Liver (tissue), 9 donors: ENCODE data around the gene CELF2. TPM values are rescaled to one million over a fixed set of nuclear protein-coding genes. Genes with fewer than 3 reads are reported as not detected.

Experiments used
- DNase-seq: peaks from one replicate; pipeline ENCODE4 v3.0.0-alpha.2; 2017; ENCODE audit warnings: low spot score
- H3K27ac ChIP-seq, 2 donors: one replicate each; pipeline ENCODE4 v1.7.0; 2013; ENCODE audit warnings: inconsistent platforms in 2 of 2, low read length in 2 of 2, control low read depth in 1 of 2, low read depth in 1 of 2, mild to moderate bottlenecking in 1 of 2
- H3K27me3 ChIP-seq, 4 donors: one replicate each; pipeline versions ENCODE4 v1.6.1 to v1.7.0; 2013; ENCODE audit warnings: low read length in 3 of 4, inconsistent platforms in 1 of 4, mild to moderate bottlenecking in 1 of 4, moderate library complexity in 1 of 4; ENCODE audit not compliant: control insufficient read depth in 4 of 4, insufficient read depth in 4 of 4
- H3K36me3 ChIP-seq, 4 donors: one replicate each; pipeline versions ENCODE4 v1.6.1 to v1.7.0; 2013; ENCODE audit warnings: low read length in 3 of 4, mild to moderate bottlenecking in 3 of 4, low read depth in 1 of 4, moderate library complexity in 1 of 4; ENCODE audit not compliant: control insufficient read depth in 4 of 4, insufficient read depth in 3 of 4
- H3K4me1 ChIP-seq, 4 donors: one replicate each; pipeline versions ENCODE4 v1.6.1 to v1.7.0; 2013; ENCODE audit warnings: low read length in 3 of 4, mild to moderate bottlenecking in 3 of 4, moderate library complexity in 1 of 4; ENCODE audit not compliant: control insufficient read depth in 4 of 4, insufficient read depth in 4 of 4
- H3K4me3 ChIP-seq, 3 donors: one replicate each; pipeline versions ENCODE4 v1.6.1 to v1.7.0; 2013; ENCODE audit warnings: low read length in 3 of 3, control low read depth in 1 of 3, low read depth in 1 of 3, mild to moderate bottlenecking in 1 of 3
- H3K9ac ChIP-seq, 2 donors: one replicate each; pipeline ENCODE4 v1.7.0; 2013; ENCODE audit warnings: low read length in 2 of 2, mild to moderate bottlenecking in 2 of 2, moderate library complexity in 2 of 2, control low read depth in 1 of 2, low read depth in 1 of 2
- H3K9me3 ChIP-seq, 4 donors: one replicate each; pipeline versions ENCODE4 v1.6.1 to v1.7.0; 2013; ENCODE audit warnings: low read length in 3 of 4; ENCODE audit not compliant: control insufficient read depth in 4 of 4
- CTCF ChIP-seq: fragments of 150-350 bp; IDR thresholded peaks from 2 replicates; pipeline ENCODE4 v1.5.1; 2017; ENCODE audit warnings: improper control_type of control experiment, low read depth, low read length; ENCODE audit not compliant: missing input control
- FOXA1 ChIP-seq: IDR thresholded peaks from 2 replicates; pipeline ENCODE4 v1.6.1; 2016; ENCODE audit warnings: antibody characterized with exemption
- GABPA ChIP-seq, 2 donors: IDR thresholded peaks in 1 of 2; conservative IDR thresholded peaks in 1 of 2; 2 replicates each; pipeline ENCODE4 v1.6.1; 2016; ENCODE audit warnings: antibody characterized with exemption in 2 of 2, mild to moderate bottlenecking in 1 of 2, moderate library complexity in 1 of 2
- HNF4A ChIP-seq, 2 donors: conservative IDR thresholded peaks; 2 replicates each; pipeline ENCODE4 v1.6.1; 2016; ENCODE audit warnings: antibody characterized with exemption in 2 of 2, mild to moderate bottlenecking in 2 of 2
- HNF4G ChIP-seq: IDR thresholded peaks from 2 replicates; pipeline ENCODE4 v1.6.1; 2016; ENCODE audit warnings: antibody characterized with exemption
- JUND ChIP-seq, 2 donors: IDR thresholded peaks; 2 replicates each; pipeline ENCODE4 v1.6.1; 2016; ENCODE audit warnings: antibody characterized with exemption in 2 of 2
- NR2F2 ChIP-seq: IDR thresholded peaks from 2 replicates; pipeline ENCODE4 v1.6.1; 2016; ENCODE audit warnings: antibody characterized with exemption
- RAD21 ChIP-seq, 2 donors: IDR thresholded peaks; 2 replicates each; pipeline ENCODE4 v1.6.1; 2016; ENCODE audit warnings: antibody characterized with exemption in 2 of 2, mild to moderate bottlenecking in 2 of 2
- RXRA ChIP-seq, 2 donors: IDR thresholded peaks; 2 replicates each; pipeline ENCODE4 v1.6.1; 2017 to 2018; ENCODE audit warnings: antibody characterized with exemption in 2 of 2, mild to moderate bottlenecking in 1 of 2
- SP1 ChIP-seq: IDR thresholded peaks from 2 replicates; pipeline ENCODE4 v1.6.1; 2018; ENCODE audit warnings: antibody characterized with exemption, mild to moderate bottlenecking
- TAF1 ChIP-seq: conservative IDR thresholded peaks from 2 replicates; pipeline ENCODE4 v1.6.1; 2016; ENCODE audit warnings: antibody characterized with exemption, mild to moderate bottlenecking
- YY1 ChIP-seq: IDR thresholded peaks from 2 replicates; pipeline ENCODE4 v1.6.1; 2016; ENCODE audit warnings: antibody characterized with exemption, mild to moderate bottlenecking
- ZBTB33 ChIP-seq: IDR thresholded peaks from 2 replicates; pipeline ENCODE4 v1.6.1; 2016; ENCODE audit warnings: antibody characterized with exemption
- WGBS: extraction: QIAGEN DNeasy Blood & Tissue Kit; methylation state at CpG from one replicate; pipeline ENCODE4 v1.1.7; 2013; 5-methylcytosine and 5-hydroxymethylcytosine counted together
- polyA plus RNA-seq, 2 donors: library from polyadenylated mRNA; stranded (reverse) in 1 of 2; unstranded in 1 of 2; fragments of 200-250 nt in 1 of 2; fragments of >200 nt in 1 of 2; fragmentation: Nextera tagmentation in 1 of 2; extraction: Ambion mirVana in 1 of 2; gene quantifications; one replicate each; pipeline versions ENCODE4 v1.2.1 to v1.2.3, GENCODE V29; 2013 to 2015
- total RNA-seq, 2 donors: library from RNA; depleted of rRNA; stranded (reverse); fragments of >200 nt; gene quantifications; one replicate each; pipeline ENCODE4 v1.2.3, GENCODE V29; 2014
- TF ChIP-seq, protein P1 (sequence below): IDR thresholded peaks from 2 replicates; pipeline ENCODE4 v1.6.1; 2016; ENCODE audit warnings: antibody characterized with exemption
- TF ChIP-seq, protein P2 (sequence below): IDR thresholded peaks from 2 replicates; pipeline ENCODE4 v1.6.1; 2016; ENCODE audit warnings: antibody characterized with exemption
- TF ChIP-seq, protein P3 (sequence below): IDR thresholded peaks from 2 replicates; pipeline ENCODE4 v1.6.1; 2016; ENCODE audit warnings: antibody characterized with exemption, mild to moderate bottlenecking
- donor health status: healthy.
- donor health status: healthy.
- donor health status: healthy.
- donor health status: healthy.
- donor health status: healthy.

The CELF2 gene
- total and polyA plus RNA-seq, 4 donors, result 1.4 to 8.5 (median 5.6) TPM

DNA sequence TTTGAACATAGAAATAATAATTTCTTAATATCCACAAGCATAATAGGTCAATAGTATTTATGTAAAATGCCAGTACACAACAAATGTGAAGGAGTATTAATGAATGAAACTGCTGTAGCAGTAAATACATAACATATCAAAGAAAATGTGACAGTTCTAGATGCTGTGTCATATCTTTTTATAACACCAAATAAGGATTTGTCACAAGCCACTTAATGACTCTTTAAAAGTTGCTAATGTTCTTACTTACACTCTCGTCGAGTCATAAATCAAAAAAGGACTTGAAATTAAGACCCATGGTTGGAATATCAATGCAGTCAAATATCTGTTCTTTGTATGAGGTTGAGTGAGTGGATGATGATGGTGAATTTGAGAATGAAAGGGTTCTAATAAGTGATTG, 96.6 kb downstream of the CELF2 start:
- Histone ChIP-seq H3K27me3 (peaks cover 0 to 4% (median 2%) of the 10 kb centered on the region in 4 donors), H3K4me1 (no peaks in the 10 kb centered on the region), H3K36me3 (no peaks in the 10 kb centered on the region), H3K4me3 (no peak overlapping the region), H3K9ac (no peak overlapping the region), H3K9me3 (peaks cover 0 to 2% (median 0%) of the 10 kb centered on the region in 4 donors), H3K27ac (no peak overlapping the region)
- TF ChIP-seq HNF4G (no peak), HNF4A (conservative IDR thresholded peaks at IDR 0.05) (no peak)
- TF ChIP-seq, protein P1, sequence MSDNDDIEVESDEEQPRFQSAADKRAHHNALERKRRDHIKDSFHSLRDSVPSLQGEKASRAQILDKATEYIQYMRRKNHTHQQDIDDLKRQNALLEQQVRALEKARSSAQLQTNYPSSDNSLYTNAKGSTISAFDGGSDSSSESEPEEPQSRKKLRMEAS, result no peak
- DNase-seq, result no peak
- WGBS, result 89% methylated on average over 2 of the region's 2 CpGs

GRCh38 chr10:11115337-11115736, 97.7 kb downstream of the CELF2 start:
- H3K9me3 ChIP-seq, result peaks cover 0 to 2% (median 0%) of the 10 kb centered on the region in 4 donors
- H3K4me1 ChIP-seq, result no peaks in the 10 kb centered on the region
- H3K4me3 ChIP-seq, result no peak overlapping the region
- TF ChIP-seq HNF4A (conservative IDR thresholded peaks at IDR 0.05), result no peak
- no peak for TF ChIP-seq ZBTB33
- TF ChIP-seq, protein P1, result no peak
- no peak for TF ChIP-seq JUND (IDR thresholded peaks at IDR 0.05)
- TF ChIP-seq FOXA1, result no peak
- TF ChIP-seq, protein P2, sequence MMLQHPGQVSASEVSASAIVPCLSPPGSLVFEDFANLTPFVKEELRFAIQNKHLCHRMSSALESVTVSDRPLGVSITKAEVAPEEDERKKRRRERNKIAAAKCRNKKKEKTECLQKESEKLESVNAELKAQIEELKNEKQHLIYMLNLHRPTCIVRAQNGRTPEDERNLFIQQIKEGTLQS, result no peak
- TF ChIP-seq GABPA (IDR thresholded peaks at IDR 0.05 in 1 of 2, conservative IDR thresholded peaks at IDR 0.05 in 1 of 2), result no peak
- no peak for TF ChIP-seq SP1
- TF ChIP-seq, protein P3, sequence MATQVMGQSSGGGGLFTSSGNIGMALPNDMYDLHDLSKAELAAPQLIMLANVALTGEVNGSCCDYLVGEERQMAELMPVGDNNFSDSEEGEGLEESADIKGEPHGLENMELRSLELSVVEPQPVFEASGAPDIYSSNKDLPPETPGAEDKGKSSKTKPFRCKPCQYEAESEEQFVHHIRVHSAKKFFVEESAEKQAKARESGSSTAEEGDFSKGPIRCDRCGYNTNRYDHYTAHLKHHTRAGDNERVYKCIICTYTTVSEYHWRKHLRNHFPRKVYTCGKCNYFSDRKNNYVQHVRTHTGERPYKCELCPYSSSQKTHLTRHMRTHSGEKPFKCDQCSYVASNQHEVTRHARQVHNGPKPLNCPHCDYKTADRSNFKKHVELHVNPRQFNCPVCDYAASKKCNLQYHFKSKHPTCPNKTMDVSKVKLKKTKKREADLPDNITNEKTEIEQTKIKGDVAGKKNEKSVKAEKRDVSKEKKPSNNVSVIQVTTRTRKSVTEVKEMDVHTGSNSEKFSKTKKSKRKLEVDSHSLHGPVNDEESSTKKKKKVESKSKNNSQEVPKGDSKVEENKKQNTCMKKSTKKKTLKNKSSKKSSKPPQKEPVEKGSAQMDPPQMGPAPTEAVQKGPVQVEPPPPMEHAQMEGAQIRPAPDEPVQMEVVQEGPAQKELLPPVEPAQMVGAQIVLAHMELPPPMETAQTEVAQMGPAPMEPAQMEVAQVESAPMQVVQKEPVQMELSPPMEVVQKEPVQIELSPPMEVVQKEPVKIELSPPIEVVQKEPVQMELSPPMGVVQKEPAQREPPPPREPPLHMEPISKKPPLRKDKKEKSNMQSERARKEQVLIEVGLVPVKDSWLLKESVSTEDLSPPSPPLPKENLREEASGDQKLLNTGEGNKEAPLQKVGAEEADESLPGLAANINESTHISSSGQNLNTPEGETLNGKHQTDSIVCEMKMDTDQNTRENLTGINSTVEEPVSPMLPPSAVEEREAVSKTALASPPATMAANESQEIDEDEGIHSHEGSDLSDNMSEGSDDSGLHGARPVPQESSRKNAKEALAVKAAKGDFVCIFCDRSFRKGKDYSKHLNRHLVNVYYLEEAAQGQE, result no peak
- no peak for TF ChIP-seq RAD21 (IDR thresholded peaks at IDR 0.05)
- no peak for TF ChIP-seq NR2F2
- no peak for TF ChIP-seq RXRA (IDR thresholded peaks at IDR 0.05)
- TF ChIP-seq CTCF, result no peak
- TF ChIP-seq YY1, result no peak
- no peak for TF ChIP-seq TAF1
- H3K9ac ChIP-seq, result no peak overlapping the region
- no peak for DNase-seq
- no peak overlapping the region for H3K27ac ChIP-seq
- peaks cover 0 to 4% (median 2%) of the 10 kb centered on the region in 4 donors for H3K27me3 ChIP-seq
- WGBS, result 67% methylated on average over 3 of the region's 3 CpGs
- H3K36me3 ChIP-seq, result no peaks in the 10 kb centered on the region
